K562 (cell line): ENCODE measurements around the gene PRM2. TPM values are rescaled to one million over a fixed set of nuclear protein-coding genes. Genes with fewer than 3 reads are reported as not detected.

ENCODE experiments used
- ATAC-seq: fragments of 200-7000 bp; cut with Tn5 transposase; 3 replicates; pipeline ENCODE4 v1.9.1; 2020; ENCODE audit warnings: moderate library complexity
- BruUV-seq: library from RNA; stranded (reverse); fragments of 400-500 nt; replicated peaks from 2 replicates; lab custom pipeline; 2021; lab: Mats Ljungman, UMichigan
- CTCF ChIA-PET: fragments of 300-600 bp; formaldehyde crosslinking; extraction: SDS; loops from one replicate; lab custom pipeline; 2021; ENCODE audit warnings: low intra/inter-chr PET ratio; lab: Yijun Ruan, JAX
- POLR2A ChIA-PET: fragments of 300-600, 350-650 bp; sonication (Branson Sonifier 250); formaldehyde crosslinking; extraction: SDS; loops from one replicate; lab custom pipeline; 2021; ENCODE audit warnings: antibody characterized with exemption, inconsistent platforms; lab: Yijun Ruan, JAX
- DNase-seq, 4 experiments: peaks; one replicate each; pipeline versions ENCODE4 v3.0.0 to v3.0.0-alpha.2; 2011 to 2018; ENCODE audit warnings: low spot score in 3 of 4, mixed read lengths in 3 of 4; ENCODE audit errors: extremely low read depth in 1 of 4
- FAIRE-seq: peaks from 2 replicates; lab custom pipeline; 2011; peaks lifted over from hg19 to GRCh38; lab: Jason Lieb, UNC
- H2AFZ ChIP-seq: 2 replicates; pipeline ENCODE4 v1.6.0; 2011; ENCODE audit warnings: low read depth, low read length, control low read depth, inconsistent platforms
- H3K27ac ChIP-seq: fragments of 200-600 bp; 3 replicates; pipeline ENCODE4 v1.8.0; 2011; ENCODE audit warnings: low read depth, mild to moderate bottlenecking, control low read depth, inconsistent platforms, low read length, moderate library complexity, mixed read lengths; ENCODE audit errors: extremely low read depth
- H3K27me3 ChIP-seq, 2 experiments: fragments of 300-600 bp in 1 of 2; 2 replicates in 1 of 2; 3 replicates in 1 of 2; pipeline versions ENCODE4 v1.6.0 to v1.8.0; 2011; ENCODE audit warnings: inconsistent platforms in 2 of 2, low read length in 2 of 2, mild to moderate bottlenecking in 1 of 2, mixed read lengths in 1 of 2, moderate library complexity in 1 of 2; ENCODE audit not compliant: control insufficient read depth in 2 of 2, insufficient read depth in 2 of 2
- H3K36me3 ChIP-seq: fragments of 300-600 bp; 3 replicates; pipeline ENCODE4 v1.8.0; 2011; ENCODE audit warnings: mild to moderate bottlenecking, low read length, inconsistent platforms; ENCODE audit not compliant: control insufficient read depth, insufficient read depth
- H3K4me1 ChIP-seq, 2 experiments: fragments of 200-600 bp in 1 of 2; replicated peaks in 1 of 2; 2 replicates in 1 of 2; 3 replicates in 1 of 2; pipeline versions ENCODE4 v1.5.1 to v1.8.0; 2011; ENCODE audit warnings: inconsistent platforms in 2 of 2, low read length in 2 of 2, mild to moderate bottlenecking in 1 of 2, mixed read lengths in 1 of 2, moderate library complexity in 1 of 2; ENCODE audit not compliant: control insufficient read depth in 2 of 2, insufficient read depth in 2 of 2
- H3K4me2 ChIP-seq: 2 replicates; pipeline ENCODE4 v1.6.1; 2011; ENCODE audit warnings: low read length, control low read depth, inconsistent platforms, mixed read lengths; ENCODE audit not compliant: insufficient read depth
- H3K4me3 ChIP-seq: fragments of 200-600 bp; sonication (generic), shearing (Covaris generic); 2 replicates; pipeline ENCODE4 v1.5.1; 2016; ENCODE audit warnings: control low read depth, inconsistent platforms
- H3K79me2 ChIP-seq: fragments of 200-600 bp; 3 replicates; pipeline ENCODE4 v1.8.0; 2011; ENCODE audit warnings: low read length, inconsistent platforms; ENCODE audit not compliant: control insufficient read depth, insufficient read depth
- H3K9ac ChIP-seq, 2 experiments: 2 replicates each; pipeline versions ENCODE4 v1.6.0 to v1.6.1; 2011; ENCODE audit warnings: low read depth in 2 of 2, low read length in 2 of 2, control low read depth in 1 of 2, inconsistent platforms in 1 of 2, mild to moderate bottlenecking in 1 of 2, mixed read lengths in 1 of 2; ENCODE audit not compliant: insufficient read depth in 1 of 2
- H3K9me1 ChIP-seq: one replicate; pipeline ENCODE4 v1.6.0; 2011; ENCODE audit warnings: inconsistent platforms, mild to moderate bottlenecking, low read length, moderate library complexity; ENCODE audit not compliant: control insufficient read depth, insufficient read depth
- H3K9me3 ChIP-seq: replicated peaks from 2 replicates; pipeline ENCODE4 v1.5.1; 2011; ENCODE audit warnings: low read depth, low read length, inconsistent platforms; ENCODE audit not compliant: control insufficient read depth, insufficient read depth
- H4K20me1 ChIP-seq: replicated peaks from 2 replicates; pipeline ENCODE4 v1.6.1; 2011; ENCODE audit warnings: low read length, inconsistent platforms, mixed read lengths; ENCODE audit not compliant: control insufficient read depth, insufficient read depth
- CBFA2T2 ChIP-seq: fragments of 450-650 bp; conservative IDR thresholded peaks from 2 replicates; pipeline ENCODE4 v1.6.1; 2017; ENCODE audit warnings: mild to moderate bottlenecking
- MXI1 ChIP-seq: IDR thresholded peaks from 2 replicates; pipeline ENCODE4 v1.6.1; 2011; ENCODE audit warnings: low read depth, mild to moderate bottlenecking, improper control_type of control experiment, low read length
- ZBTB40 ChIP-seq, 2 experiments: fragments of 450-650 bp in 1 of 2; sonication (generic) in 1 of 2; formaldehyde crosslinking in 1 of 2; IDR thresholded peaks; 2 replicates each; pipeline versions ENCODE4 v1.7.1 to v1.9.0; 2016 to 2022; ENCODE audit warnings: inconsistent platforms in 1 of 2, mild to moderate bottlenecking in 1 of 2, missing genetic modification reagents in 1 of 2
- ZNF140 ChIP-seq: fragments of 250-450 bp; sonication (Bioruptor Pico); IDR thresholded peaks from 2 replicates; pipeline ENCODE4 v1.8.0; 2021; ENCODE audit warnings: moderate library complexity, mild to moderate bottlenecking, inconsistent platforms
- WGBS: fragments of 100-300 bp; shearing (Covaris generic); methylation state at CpG from one replicate; pipeline ENCODE4 v1.1.6; 2016; ENCODE audit warnings: low coverage, mixed read lengths; ENCODE audit not compliant: insufficient coverage; ENCODE audit errors: missing lambda C conversion rate; 5-methylcytosine and 5-hydroxymethylcytosine counted together
- in situ Hi-C: fragments of 300-500 bp; cut with MboI; formaldehyde crosslinking; loops from 4 replicates; pipeline ENCODE4 v1.15.0; 2018; ENCODE audit warnings: inconsistent platforms, mixed read lengths
- intact Hi-C: fragments of 100-400 bp; cut with micrococcal nuclease; formaldehyde crosslinking; loops from 2 replicates; pipeline ENCODE4 v1.14.2; 2022
- polyA plus RNA-seq, 8 experiments: library from polyadenylated mRNA; depleted of rRNA in 4 of 8; stranded (reverse) in 5 of 8; unstranded in 3 of 8; fragments of >200 nt; fragmentation: Nextera tagmentation in 2 of 8; fragmentation: Illumina TruSeq in 1 of 8; extraction: Ambion mirVana in 2 of 8; extraction: Trizol in 1 of 8; gene quantifications; 2 replicates each; pipeline versions ENCODE4 v1.2.1 to v1.2.3, GENCODE V29; 2011 to 2014; ENCODE audit warnings: inconsistent platforms in 1 of 8, missing spikeins in 1 of 8
- total RNA-seq, 7 experiments: library from RNA; depleted of rRNA in 6 of 7; stranded (reverse); fragments of >200 nt in 6 of 7; fragmentation: Illumina TruSeq in 2 of 7; extraction: Trizol in 2 of 7; gene quantifications; 2 replicates each; pipeline versions ENCODE4 v1.2.1 to v1.2.3, GENCODE V29; 2011 to 2021; ENCODE audit warnings: low replicate concordance in 1 of 7

PRM2 gene
- total and polyA plus RNA-seq, 9 of the 15 experiments (the other 6 are each of a cell fraction or from before 2014, with no cell fraction given) = not detected

GRCh38 chr16:11270602-11271162 lies 5.6 kb downstream of the PRM2 start:
- Histone ChIP-seq H3K4me3 (no peak overlapping the region), H3K4me2 (no peak overlapping the region), H3K79me2 (no peaks in the 10 kb centered on the region), H4K20me1 (0 out of 2 replicates have a peak, but pooled peaks cover 2% of the 10 kb centered on the region), H2AFZ (no peak overlapping the region), H3K9me3 (no peaks in the 10 kb centered on the region; the same call in 1 of the 2 replicates), H3K9ac (no peak overlapping the region), H3K4me1 (peaks cover 0 to 12% of the 10 kb centered on the region in 2 experiments; a peak in 2 of 5 replicates), H3K27me3 (peaks cover 7 to 25% of the 10 kb centered on the region in 2 experiments; a peak in 4 of 5 replicates), H3K27ac (no peak overlapping the region), H3K9me1 (no peaks in the 10 kb centered on the region), H3K36me3 (no peaks in the 10 kb centered on the region)
- intact Hi-C loops = no loop called here
- in situ Hi-C loops = no loop called here
- no peak for TF ChIP-seq ZNF140 (CRISPR knock-in tag)
- no peak for TF ChIP-seq ZBTB40 (IDR thresholded peaks at IDR 0.05)
- TF ChIP-seq ZBTB40 (CRISPR knock-in tag; IDR thresholded peaks at IDR 0.05) = no peak
- no peak for TF ChIP-seq MXI1
- TF ChIP-seq CBFA2T2 = no peak
- DNase-seq = no peak
- POLR2A ChIA-PET = interaction anchor here (0.6 to 1.2 kb wide), 3 partner anchors 10 to 17 kb away, joined by 3 to 5 read pairs (median 4); no protein-coding TSS in a partner anchor
- CTCF ChIA-PET = no interaction called here
- WGBS = 6% methylated on average over 2 of the region's 2 CpGs
- no peak for ATAC-seq
- BruUV-seq = no TSS peak
- FAIRE-seq = no peak
